Measurements from ENCODE around the gene TBCCD1.

DNA sequence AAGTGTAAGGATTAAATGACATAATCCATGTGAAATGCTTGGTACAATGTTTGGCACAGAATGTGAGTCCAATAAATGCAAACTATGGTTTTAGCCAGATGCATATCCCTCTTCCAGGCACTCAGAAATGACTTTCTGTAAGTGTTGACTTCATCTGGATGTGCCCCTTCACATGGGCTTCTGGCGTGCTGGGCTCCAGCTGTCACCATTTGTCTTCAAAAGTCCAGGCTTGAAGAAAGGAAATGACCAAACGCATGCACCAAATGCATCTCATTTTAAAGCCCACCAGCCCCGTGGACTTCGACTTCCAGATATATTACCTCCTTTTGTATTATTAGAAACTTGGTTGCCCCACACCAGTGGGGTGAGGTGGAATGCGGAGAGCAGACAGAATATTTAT is 46.7 kb downstream of the TBCCD1 start:
- TF ChIP-seq, protein P1, sequence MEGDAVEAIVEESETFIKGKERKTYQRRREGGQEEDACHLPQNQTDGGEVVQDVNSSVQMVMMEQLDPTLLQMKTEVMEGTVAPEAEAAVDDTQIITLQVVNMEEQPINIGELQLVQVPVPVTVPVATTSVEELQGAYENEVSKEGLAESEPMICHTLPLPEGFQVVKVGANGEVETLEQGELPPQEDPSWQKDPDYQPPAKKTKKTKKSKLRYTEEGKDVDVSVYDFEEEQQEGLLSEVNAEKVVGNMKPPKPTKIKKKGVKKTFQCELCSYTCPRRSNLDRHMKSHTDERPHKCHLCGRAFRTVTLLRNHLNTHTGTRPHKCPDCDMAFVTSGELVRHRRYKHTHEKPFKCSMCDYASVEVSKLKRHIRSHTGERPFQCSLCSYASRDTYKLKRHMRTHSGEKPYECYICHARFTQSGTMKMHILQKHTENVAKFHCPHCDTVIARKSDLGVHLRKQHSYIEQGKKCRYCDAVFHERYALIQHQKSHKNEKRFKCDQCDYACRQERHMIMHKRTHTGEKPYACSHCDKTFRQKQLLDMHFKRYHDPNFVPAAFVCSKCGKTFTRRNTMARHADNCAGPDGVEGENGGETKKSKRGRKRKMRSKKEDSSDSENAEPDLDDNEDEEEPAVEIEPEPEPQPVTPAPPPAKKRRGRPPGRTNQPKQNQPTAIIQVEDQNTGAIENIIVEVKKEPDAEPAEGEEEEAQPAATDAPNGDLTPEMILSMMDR (IDR thresholded peaks at IDR 0.05; ENCODE audit: insufficient read depth, low read depth, low read length): no peak
- TF ChIP-seq EZH2 (IDR thresholded peaks at IDR 0.05; ENCODE audit: insufficient read depth, low read length): no peak
